ENCODE results near the gene SCEL. TPM values are rescaled to one million over a fixed set of nuclear protein-coding genes. Genes with fewer than 3 reads are reported as not detected.

Gene SCEL
- total RNA-seq, 4 donors from 2014 or later: 255 to 453 (median 376) TPM

DNA sequence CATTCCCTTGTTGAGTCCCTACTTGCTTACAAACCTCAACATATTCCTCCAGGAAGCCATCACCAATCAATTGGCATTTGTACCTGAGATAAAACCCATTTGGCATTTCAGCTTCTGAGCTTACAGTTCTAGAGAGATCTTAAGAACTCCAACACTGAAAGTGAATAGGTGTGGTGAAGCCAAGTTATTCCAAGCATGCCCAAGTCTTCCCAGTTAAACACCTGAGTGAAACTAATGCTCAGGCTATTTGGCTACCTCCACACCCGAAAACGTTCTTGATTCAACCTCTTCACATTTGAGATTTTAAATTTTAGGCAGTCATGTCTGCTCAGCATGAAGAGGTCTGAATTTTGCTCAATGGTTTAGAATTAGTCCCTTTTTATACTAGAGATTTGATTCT, 2.5 kb upstream of the SCEL start:
- peaks cover 0 to 50% (median 0%) of the 10 kb centered on the region in 3 donors for H3K4me1 ChIP-seq
- no peak for DNase-seq
- WGBS, 2 donors: 59 to 65% methylated on average over 2 of the region's 2 CpGs
- no peak for TF ChIP-seq POLR2A (IDR thresholded peaks at IDR 0.05)
- TF ChIP-seq, protein P1, sequence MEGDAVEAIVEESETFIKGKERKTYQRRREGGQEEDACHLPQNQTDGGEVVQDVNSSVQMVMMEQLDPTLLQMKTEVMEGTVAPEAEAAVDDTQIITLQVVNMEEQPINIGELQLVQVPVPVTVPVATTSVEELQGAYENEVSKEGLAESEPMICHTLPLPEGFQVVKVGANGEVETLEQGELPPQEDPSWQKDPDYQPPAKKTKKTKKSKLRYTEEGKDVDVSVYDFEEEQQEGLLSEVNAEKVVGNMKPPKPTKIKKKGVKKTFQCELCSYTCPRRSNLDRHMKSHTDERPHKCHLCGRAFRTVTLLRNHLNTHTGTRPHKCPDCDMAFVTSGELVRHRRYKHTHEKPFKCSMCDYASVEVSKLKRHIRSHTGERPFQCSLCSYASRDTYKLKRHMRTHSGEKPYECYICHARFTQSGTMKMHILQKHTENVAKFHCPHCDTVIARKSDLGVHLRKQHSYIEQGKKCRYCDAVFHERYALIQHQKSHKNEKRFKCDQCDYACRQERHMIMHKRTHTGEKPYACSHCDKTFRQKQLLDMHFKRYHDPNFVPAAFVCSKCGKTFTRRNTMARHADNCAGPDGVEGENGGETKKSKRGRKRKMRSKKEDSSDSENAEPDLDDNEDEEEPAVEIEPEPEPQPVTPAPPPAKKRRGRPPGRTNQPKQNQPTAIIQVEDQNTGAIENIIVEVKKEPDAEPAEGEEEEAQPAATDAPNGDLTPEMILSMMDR (IDR thresholded peaks at IDR 0.05): no peak
- H3K27ac ChIP-seq: peak overlapping the region; percentile 23 to 87 (median 78)
- peaks cover 0 to 7% (median 0%) of the 10 kb centered on the region in 4 donors for H3K27me3 ChIP-seq
- H3K9me3 ChIP-seq: no peaks in the 10 kb centered on the region
- intact Hi-C loops (cut with DNase I): no loop called here
- H3K36me3 ChIP-seq: no peaks in the 10 kb centered on the region
- no peak overlapping the region for H3K4me3 ChIP-seq

DNA sequence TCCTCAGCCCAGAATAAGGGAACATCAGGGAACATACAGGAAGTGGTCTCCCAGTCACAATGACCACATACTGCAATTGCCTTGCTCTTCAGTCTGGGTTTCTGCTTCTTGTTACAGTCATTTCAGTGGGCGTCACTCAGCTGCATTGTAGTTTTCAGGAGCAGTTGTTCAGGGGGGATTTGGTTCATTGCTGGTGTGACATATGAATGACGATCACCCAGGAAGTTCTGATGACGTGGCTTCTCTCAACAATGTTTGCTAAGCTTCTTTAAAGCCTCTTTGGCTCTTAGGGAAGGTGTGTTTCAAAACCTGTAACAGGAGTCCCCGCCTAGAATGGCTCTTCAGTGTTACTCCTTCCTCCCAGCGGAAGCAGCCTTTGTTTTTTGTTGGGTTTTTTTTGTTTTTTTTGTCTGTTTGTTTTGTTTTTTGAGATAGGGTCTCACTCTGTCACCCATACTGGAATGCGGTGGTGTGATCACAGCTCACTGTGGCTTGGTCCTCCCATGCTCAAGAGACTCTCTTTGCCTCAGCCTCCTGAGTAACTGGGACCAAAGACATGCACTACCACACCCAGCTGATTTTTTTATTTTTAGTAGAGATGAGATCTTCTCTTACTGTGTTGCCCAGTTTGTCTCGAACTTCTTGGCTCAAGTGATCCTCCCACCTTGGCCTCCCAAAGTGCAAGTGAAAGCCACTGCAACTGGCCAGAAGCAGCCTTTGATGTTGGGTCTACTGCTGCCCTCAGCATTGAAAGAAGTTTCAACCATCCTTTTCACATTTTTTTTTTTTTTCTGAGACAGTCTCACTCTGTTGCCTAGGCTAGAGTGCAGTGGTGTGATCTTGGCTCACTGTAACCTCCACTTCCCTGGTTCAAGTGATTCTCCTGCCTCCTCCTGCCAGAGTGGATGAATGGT, 1.4 kb upstream of the SCEL start:
- Histone ChIP-seq H3K36me3 (no peaks in the 10 kb centered on the region), H3K27me3 (peaks cover 0 to 7% (median 0%) of the 10 kb centered on the region in 4 donors), H3K4me3 (no peak overlapping the region), H3K4me1 (peaks cover 0 to 47% (median 0%) of the 10 kb centered on the region in 3 donors), H3K9me3 (no peaks in the 10 kb centered on the region), H3K27ac (peak overlapping the region; percentile 36 to 87 (median 78))
- DNase-seq: no peak
- TF ChIP-seq POLR2A (IDR thresholded peaks at IDR 0.05): no peak
- TF ChIP-seq, protein P1 (IDR thresholded peaks at IDR 0.05): no peak
- intact Hi-C loops (cut with DNase I): no loop called here
- WGBS, 2 donors: 39 to 50% methylated on average over 7 of the region's 7 CpGs

DNA sequence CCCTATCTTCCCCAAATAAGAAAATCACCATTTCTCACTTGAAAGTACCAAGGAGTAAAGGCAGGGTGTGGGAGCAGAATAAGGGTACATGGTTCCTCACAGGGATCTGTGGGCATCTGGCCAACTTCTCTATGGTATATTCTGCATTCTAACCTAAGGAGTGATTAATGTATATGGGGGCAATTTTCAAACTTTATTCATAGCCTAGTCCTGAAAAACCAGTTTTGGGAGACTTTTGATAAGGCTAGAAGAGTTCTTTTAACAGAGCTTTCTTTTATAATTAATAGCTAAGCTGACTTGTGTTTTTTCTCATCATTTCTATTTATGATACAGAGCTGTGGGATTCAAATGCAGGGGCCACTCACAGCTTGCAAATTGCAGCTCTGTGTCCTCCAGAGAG, 852 bp downstream of the SCEL start:
- intact Hi-C loops (cut with DNase I): no loop called here
- Histone ChIP-seq H3K4me3 (peak overlapping the region; percentile 31 to 49 (median 39)), H3K27ac (peak overlapping the region; percentile 61 to 87 (median 78)), H3K27me3 (peaks cover 0 to 7% (median 0%) of the 10 kb centered on the region in 4 donors), H3K9me3 (no peaks in the 10 kb centered on the region), H3K36me3 (no peaks in the 10 kb centered on the region), H3K4me1 (peaks cover 0 to 37% (median 0%) of the 10 kb centered on the region in 3 donors)
- DNase-seq: no peak
- no peak for TF ChIP-seq POLR2A (IDR thresholded peaks at IDR 0.05)
- TF ChIP-seq, protein P1 (IDR thresholded peaks at IDR 0.05): no peak

DNA sequence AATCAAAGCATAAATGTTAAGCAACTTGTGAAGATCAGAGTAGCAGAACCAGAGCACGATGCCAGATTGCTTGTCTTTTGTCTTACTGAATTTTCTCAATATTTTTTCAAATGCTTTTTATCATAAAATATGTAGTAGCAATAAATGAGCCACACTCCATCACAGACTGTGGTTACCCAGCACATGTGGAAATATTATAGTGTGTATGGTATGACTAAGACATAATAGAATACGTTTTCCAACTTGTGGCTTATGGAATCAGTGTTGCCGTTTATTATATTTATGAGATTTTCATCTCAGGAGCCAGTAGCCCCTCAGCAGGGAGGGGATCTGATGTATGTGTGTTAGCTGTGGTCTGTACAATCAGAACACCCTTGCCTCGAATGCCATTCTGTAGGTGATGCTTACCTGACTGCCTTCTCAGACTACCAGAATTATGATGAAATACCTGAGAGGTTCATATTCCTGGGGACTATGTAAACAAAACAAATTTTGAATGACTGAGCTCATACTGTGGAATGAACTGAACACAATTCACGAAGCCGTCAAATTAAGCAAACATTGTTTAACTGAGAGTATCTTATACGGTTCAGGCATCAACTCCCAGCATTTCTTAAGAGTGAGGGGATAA, 1.9 kb downstream of the SCEL start:
- Histone ChIP-seq H3K4me1 (peaks cover 0 to 37% (median 0%) of the 10 kb centered on the region in 3 donors), H3K4me3 (peak overlapping the region; percentile 31 to 49 (median 39)), H3K27ac (peak overlapping the region; percentile 42 to 87 (median 78)), H3K27me3 (peaks cover 0 to 7% (median 0%) of the 10 kb centered on the region in 4 donors), H3K36me3 (no peaks in the 10 kb centered on the region), H3K9me3 (no peaks in the 10 kb centered on the region)
- no peak for TF ChIP-seq POLR2A (IDR thresholded peaks at IDR 0.05)
- TF ChIP-seq, protein P1 (IDR thresholded peaks at IDR 0.05): no peak
- no peak for DNase-seq
- intact Hi-C loops (cut with DNase I): no loop called here
- WGBS, 2 donors: 77 to 85% methylated on average over 7 of the region's 7 CpGs

DNA sequence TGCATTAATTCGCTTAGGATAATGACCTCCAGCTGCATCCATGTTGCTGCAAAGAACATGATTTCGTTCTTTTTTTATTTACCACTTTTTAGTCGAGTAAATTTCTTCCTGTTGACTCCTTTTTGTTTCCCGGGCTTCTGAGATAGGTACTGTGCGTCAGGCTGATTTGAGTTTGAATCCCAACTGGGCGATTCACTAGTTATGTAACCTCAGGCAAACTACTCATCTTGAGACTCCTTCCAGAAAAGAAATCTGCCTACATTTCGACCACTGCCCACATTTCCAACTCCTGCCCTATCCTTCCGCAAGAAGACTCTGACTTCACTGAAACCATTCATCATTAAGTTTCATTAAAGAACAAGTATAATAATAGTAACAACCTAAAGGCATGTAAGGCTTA, 8.2 kb downstream of the SCEL start:
- Histone ChIP-seq H3K4me1 (peaks cover 3 to 22% (median 11%) of the 10 kb centered on the region in 3 donors), H3K27ac (peak overlapping the region in 1 of 4 donors; percentile 23), H3K4me3 (peak overlapping the region in 1 of 4 donors; percentile 8), H3K9me3 (no peaks in the 10 kb centered on the region), H3K27me3 (no peaks in the 10 kb centered on the region), H3K36me3 (no peaks in the 10 kb centered on the region)
- intact Hi-C loops (cut with DNase I): no loop called here
- TF ChIP-seq POLR2A (IDR thresholded peaks at IDR 0.05): no peak
- TF ChIP-seq, protein P1 (IDR thresholded peaks at IDR 0.05): no peak
- 74 to 83% methylated on average over 8 of the region's 8 CpGs for WGBS, 2 donors
- DNase-seq: no peak

All from esophagus squamous epithelium (tissue), 5 donors.